Panc1 (cell line): ENCODE results near the gene TYW3. TPM values are rescaled to one million over a fixed set of nuclear protein-coding genes. Genes with fewer than 3 reads are reported as not detected.

Source experiments
- ATAC-seq: fragments of 200-7000 bp; cut with Tn5 transposase; 2 replicates; pipeline ENCODE4 v1.9.1; 2020; ENCODE audit warnings: mild to moderate bottlenecking, moderate library complexity
- BruUV-seq: library from RNA; stranded (reverse); fragments of 400-500 nt; replicated peaks from 2 replicates; lab custom pipeline; 2021; lab: Mats Ljungman, UMichigan
- CTCF ChIA-PET: fragments of 300-600 bp; sonication (Branson Sonifier 250); formaldehyde crosslinking; loops from one replicate; lab custom pipeline; 2022; ENCODE audit warnings: antibody characterized with exemption; lab: Charles Lee
- POLR2A ChIA-PET: fragments of 300-600 bp; sonication (Branson Sonifier 250); formaldehyde crosslinking; loops from one replicate; lab custom pipeline; 2022; ENCODE audit warnings: antibody characterized with exemption; lab: Charles Lee
- DNase-seq: peaks from one replicate; pipeline ENCODE4 v3.0.0-alpha.2; 2010; ENCODE audit warnings: low read depth, low spot score
- H3K27ac ChIP-seq: 2 replicates; pipeline ENCODE4 v1.5.1; 2011; ENCODE audit warnings: mild to moderate bottlenecking, low read length, inconsistent platforms
- H3K27me3 ChIP-seq: fragments of 200-500 bp; sonication (Bioruptor generic); 2 replicates; pipeline ENCODE4 v1.6.0; 2014; ENCODE audit warnings: low read length, inconsistent platforms; ENCODE audit not compliant: control insufficient read depth, insufficient read depth
- H3K36me3 ChIP-seq: fragments of 200-500 bp; sonication (Bioruptor generic); 2 replicates; pipeline ENCODE4 v1.5.1; 2014; ENCODE audit warnings: inconsistent platforms, mild to moderate bottlenecking, low read length, moderate library complexity; ENCODE audit not compliant: control insufficient read depth, insufficient read depth
- H3K4me1 ChIP-seq: 2 replicates; pipeline ENCODE4 v1.5.1; 2011; ENCODE audit warnings: inconsistent platforms, mild to moderate bottlenecking, low read length, moderate library complexity; ENCODE audit not compliant: control insufficient read depth, insufficient read depth
- H3K4me3 ChIP-seq, 2 experiments: 2 replicates each; pipeline ENCODE4 v1.5.1; 2011 to 2012; ENCODE audit warnings: low read depth in 2 of 2, low read length in 2 of 2, mild to moderate bottlenecking in 2 of 2, inconsistent platforms in 1 of 2, moderate library complexity in 1 of 2
- H3K9me3 ChIP-seq: fragments of 200-500 bp; sonication (Bioruptor generic); 2 replicates; pipeline ENCODE4 v1.5.1; 2014; ENCODE audit warnings: low read depth, mild to moderate bottlenecking, inconsistent platforms, low read length, moderate library complexity; ENCODE audit not compliant: control insufficient read depth, insufficient read depth
- POLR2AphosphoS5 ChIP-seq: IDR thresholded peaks from 2 replicates; pipeline ENCODE4 v1.6.1; 2012; ENCODE audit warnings: mild to moderate bottlenecking, low read depth, low read length, moderate library complexity
- REST ChIP-seq, 2 experiments: IDR thresholded peaks; 2 replicates each; pipeline ENCODE4 v1.6.1; 2011 to 2012; ENCODE audit warnings: low read depth in 2 of 2, control low read depth in 1 of 2, low read length in 1 of 2, mild to moderate bottlenecking in 1 of 2, moderate library complexity in 1 of 2; ENCODE audit not compliant: insufficient read depth in 1 of 2
- SIN3A ChIP-seq: IDR thresholded peaks from 2 replicates; pipeline ENCODE4 v1.6.1; 2012; ENCODE audit warnings: low read depth, mild to moderate bottlenecking, low read length, moderate library complexity, borderline replicate concordance; ENCODE audit not compliant: insufficient read depth
- TCF7L2 ChIP-seq: IDR thresholded peaks from 2 replicates; pipeline ENCODE4 v1.6.1; 2011; ENCODE audit warnings: mild to moderate bottlenecking, low read depth, low read length, inconsistent platforms
- in situ Hi-C: cut with HindIII; loops from 2 replicates; pipeline ENCODE4 v1.10.0; 2016; ENCODE audit warnings: low sequenced_read_pairs, low pct_unique_long_range_greater_than_20kb
- intact Hi-C: fragments of 100-400 bp; cut with micrococcal nuclease; formaldehyde crosslinking; loops from one replicate; pipeline ENCODE4 v1.10.0; 2022; ENCODE audit not compliant: unreplicated experiment
- total RNA-seq: library from RNA; stranded (reverse); gene quantifications from one replicate; pipeline ENCODE4 v1.2.1, GENCODE V29; 2021; ENCODE audit not compliant: unreplicated experiment
- TF ChIP-seq, protein P1 (sequence below): fragments of 450-650 bp; IDR thresholded peaks from 2 replicates; pipeline ENCODE4 v1.5.1; 2017; ENCODE audit warnings: mild to moderate bottlenecking

Gene TYW3
- total RNA-seq, 1 experiment from 2014 or later, result 20.0 TPM

- in situ Hi-C loops, result no loop called here
- BruUV-seq, result no TSS peak
- CTCF ChIA-PET, result no interaction called here
Measured at GRCh38 chr1:74699331-74699730, 33.6 kb upstream of the TYW3 start.

GRCh38 chr1:74703386-74704182, 29.4 kb upstream of the TYW3 start:
- TF ChIP-seq POLR2AphosphoS5 (no peak), TCF7L2 (no peak), SIN3A (no peak), REST (IDR thresholded peaks at IDR 0.05; ENCODE audit: insufficient read depth in 1 of 2, low read depth in 2 of 2, low read length in 1 of 2) (no peak)
- TF ChIP-seq, protein P1, sequence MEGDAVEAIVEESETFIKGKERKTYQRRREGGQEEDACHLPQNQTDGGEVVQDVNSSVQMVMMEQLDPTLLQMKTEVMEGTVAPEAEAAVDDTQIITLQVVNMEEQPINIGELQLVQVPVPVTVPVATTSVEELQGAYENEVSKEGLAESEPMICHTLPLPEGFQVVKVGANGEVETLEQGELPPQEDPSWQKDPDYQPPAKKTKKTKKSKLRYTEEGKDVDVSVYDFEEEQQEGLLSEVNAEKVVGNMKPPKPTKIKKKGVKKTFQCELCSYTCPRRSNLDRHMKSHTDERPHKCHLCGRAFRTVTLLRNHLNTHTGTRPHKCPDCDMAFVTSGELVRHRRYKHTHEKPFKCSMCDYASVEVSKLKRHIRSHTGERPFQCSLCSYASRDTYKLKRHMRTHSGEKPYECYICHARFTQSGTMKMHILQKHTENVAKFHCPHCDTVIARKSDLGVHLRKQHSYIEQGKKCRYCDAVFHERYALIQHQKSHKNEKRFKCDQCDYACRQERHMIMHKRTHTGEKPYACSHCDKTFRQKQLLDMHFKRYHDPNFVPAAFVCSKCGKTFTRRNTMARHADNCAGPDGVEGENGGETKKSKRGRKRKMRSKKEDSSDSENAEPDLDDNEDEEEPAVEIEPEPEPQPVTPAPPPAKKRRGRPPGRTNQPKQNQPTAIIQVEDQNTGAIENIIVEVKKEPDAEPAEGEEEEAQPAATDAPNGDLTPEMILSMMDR, result no peak
- Histone ChIP-seq H3K4me3 (no peak overlapping the region), H3K4me1 (no peaks in the 10 kb centered on the region), H3K36me3 (peaks cover 7% of the 10 kb centered on the region), H3K9me3 (no peaks in the 10 kb centered on the region), H3K27ac (no peak overlapping the region), H3K27me3 (no peaks in the 10 kb centered on the region)
- ChIA-PET CTCF (no interaction called here), POLR2A (no interaction called here)
- DNase-seq (no peak), ATAC-seq (no peak)
- in situ Hi-C loops, result no loop called here
- intact Hi-C loops, result no loop called here
- no TSS peak for BruUV-seq

More at GRCh38 chr1:74699331-74699730, 33.6 kb upstream of the TYW3 start:
- Histone ChIP-seq H3K4me3 (no peak overlapping the region), H3K4me1 (no peaks in the 10 kb centered on the region), H3K27me3 (no peaks in the 10 kb centered on the region), H3K36me3 (no peaks in the 10 kb centered on the region), H3K9me3 (no peaks in the 10 kb centered on the region), H3K27ac (no peak overlapping the region)
- DNase-seq, result no peak
- no peak for ATAC-seq
- intact Hi-C loops, result loop anchor here (10.0 kb wide), 1 partner anchor 495 kb away; no protein-coding TSS in a partner anchor
- POLR2A ChIA-PET, result no interaction called here
- TF ChIP-seq TCF7L2 (no peak), SIN3A (no peak), REST (IDR thresholded peaks at IDR 0.05; ENCODE audit: insufficient read depth in 1 of 2, low read depth in 2 of 2, low read length in 1 of 2) (no peak), POLR2AphosphoS5 (no peak)
- TF ChIP-seq, protein P1, result no peak
